Measurements from ENCODE around the gene KIF18B. TPM values are rescaled to one million over a fixed set of nuclear protein-coding genes. Genes with fewer than 3 reads are reported as not detected.

Gene KIF18B
- total and polyA plus RNA-seq, 2 of the 8 experiments (the other 6 are each of a cell fraction or from before 2014, with no cell fraction given): 39.0 to 59.4 TPM

DNA sequence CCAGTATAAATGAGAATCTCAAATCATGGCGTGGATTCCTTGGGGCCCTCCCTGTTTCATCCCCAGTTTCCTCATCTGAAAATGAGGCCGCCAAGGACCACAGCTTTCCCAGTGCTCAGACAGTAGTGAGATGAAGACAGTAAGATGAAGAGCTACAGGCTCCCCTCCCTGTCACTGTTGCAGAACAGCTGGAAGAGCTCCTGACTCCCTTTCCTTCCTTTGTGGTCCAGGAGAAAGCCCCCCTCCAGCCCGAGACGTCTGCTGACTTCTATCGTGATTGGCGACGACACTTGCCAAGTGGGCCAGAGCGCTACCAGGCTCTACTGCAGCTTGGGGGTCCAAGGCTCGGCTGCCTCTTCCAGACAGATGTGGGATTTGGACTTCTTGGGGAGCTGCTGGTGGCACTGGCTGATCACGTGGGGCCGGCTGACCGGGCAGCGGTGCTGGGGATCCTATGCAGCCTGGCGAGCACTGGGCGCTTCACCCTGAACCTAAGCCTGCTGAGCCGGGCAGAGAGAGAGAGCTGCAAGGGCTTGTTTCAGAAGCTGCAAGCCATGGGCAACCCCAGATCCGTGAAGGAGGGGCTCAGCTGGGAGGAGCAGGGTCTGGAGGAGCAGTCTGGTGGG is 45.3 kb downstream of the KIF18B start (continued):
- TF ChIP-seq, protein P1, sequence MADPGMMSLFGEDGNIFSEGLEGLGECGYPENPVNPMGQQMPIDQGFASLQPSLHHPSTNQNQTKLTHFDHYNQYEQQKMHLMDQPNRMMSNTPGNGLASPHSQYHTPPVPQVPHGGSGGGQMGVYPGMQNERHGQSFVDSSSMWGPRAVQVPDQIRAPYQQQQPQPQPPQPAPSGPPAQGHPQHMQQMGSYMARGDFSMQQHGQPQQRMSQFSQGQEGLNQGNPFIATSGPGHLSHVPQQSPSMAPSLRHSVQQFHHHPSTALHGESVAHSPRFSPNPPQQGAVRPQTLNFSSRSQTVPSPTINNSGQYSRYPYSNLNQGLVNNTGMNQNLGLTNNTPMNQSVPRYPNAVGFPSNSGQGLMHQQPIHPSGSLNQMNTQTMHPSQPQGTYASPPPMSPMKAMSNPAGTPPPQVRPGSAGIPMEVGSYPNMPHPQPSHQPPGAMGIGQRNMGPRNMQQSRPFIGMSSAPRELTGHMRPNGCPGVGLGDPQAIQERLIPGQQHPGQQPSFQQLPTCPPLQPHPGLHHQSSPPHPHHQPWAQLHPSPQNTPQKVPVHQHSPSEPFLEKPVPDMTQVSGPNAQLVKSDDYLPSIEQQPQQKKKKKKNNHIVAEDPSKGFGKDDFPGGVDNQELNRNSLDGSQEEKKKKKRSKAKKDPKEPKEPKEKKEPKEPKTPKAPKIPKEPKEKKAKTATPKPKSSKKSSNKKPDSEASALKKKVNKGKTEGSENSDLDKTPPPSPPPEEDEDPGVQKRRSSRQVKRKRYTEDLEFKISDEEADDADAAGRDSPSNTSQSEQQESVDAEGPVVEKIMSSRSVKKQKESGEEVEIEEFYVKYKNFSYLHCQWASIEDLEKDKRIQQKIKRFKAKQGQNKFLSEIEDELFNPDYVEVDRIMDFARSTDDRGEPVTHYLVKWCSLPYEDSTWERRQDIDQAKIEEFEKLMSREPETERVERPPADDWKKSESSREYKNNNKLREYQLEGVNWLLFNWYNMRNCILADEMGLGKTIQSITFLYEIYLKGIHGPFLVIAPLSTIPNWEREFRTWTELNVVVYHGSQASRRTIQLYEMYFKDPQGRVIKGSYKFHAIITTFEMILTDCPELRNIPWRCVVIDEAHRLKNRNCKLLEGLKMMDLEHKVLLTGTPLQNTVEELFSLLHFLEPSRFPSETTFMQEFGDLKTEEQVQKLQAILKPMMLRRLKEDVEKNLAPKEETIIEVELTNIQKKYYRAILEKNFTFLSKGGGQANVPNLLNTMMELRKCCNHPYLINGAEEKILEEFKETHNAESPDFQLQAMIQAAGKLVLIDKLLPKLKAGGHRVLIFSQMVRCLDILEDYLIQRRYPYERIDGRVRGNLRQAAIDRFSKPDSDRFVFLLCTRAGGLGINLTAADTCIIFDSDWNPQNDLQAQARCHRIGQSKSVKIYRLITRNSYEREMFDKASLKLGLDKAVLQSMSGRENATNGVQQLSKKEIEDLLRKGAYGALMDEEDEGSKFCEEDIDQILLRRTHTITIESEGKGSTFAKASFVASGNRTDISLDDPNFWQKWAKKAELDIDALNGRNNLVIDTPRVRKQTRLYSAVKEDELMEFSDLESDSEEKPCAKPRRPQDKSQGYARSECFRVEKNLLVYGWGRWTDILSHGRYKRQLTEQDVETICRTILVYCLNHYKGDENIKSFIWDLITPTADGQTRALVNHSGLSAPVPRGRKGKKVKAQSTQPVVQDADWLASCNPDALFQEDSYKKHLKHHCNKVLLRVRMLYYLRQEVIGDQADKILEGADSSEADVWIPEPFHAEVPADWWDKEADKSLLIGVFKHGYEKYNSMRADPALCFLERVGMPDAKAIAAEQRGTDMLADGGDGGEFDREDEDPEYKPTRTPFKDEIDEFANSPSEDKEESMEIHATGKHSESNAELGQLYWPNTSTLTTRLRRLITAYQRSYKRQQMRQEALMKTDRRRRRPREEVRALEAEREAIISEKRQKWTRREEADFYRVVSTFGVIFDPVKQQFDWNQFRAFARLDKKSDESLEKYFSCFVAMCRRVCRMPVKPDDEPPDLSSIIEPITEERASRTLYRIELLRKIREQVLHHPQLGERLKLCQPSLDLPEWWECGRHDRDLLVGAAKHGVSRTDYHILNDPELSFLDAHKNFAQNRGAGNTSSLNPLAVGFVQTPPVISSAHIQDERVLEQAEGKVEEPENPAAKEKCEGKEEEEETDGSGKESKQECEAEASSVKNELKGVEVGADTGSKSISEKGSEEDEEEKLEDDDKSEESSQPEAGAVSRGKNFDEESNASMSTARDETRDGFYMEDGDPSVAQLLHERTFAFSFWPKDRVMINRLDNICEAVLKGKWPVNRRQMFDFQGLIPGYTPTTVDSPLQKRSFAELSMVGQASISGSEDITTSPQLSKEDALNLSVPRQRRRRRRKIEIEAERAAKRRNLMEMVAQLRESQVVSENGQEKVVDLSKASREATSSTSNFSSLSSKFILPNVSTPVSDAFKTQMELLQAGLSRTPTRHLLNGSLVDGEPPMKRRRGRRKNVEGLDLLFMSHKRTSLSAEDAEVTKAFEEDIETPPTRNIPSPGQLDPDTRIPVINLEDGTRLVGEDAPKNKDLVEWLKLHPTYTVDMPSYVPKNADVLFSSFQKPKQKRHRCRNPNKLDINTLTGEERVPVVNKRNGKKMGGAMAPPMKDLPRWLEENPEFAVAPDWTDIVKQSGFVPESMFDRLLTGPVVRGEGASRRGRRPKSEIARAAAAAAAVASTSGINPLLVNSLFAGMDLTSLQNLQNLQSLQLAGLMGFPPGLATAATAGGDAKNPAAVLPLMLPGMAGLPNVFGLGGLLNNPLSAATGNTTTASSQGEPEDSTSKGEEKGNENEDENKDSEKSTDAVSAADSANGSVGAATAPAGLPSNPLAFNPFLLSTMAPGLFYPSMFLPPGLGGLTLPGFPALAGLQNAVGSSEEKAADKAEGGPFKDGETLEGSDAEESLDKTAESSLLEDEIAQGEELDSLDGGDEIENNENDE (IDR thresholded peaks at IDR 0.05; ENCODE audit: insufficient replicate concordance, low read length): no peak
- TF ChIP-seq, protein P2, sequence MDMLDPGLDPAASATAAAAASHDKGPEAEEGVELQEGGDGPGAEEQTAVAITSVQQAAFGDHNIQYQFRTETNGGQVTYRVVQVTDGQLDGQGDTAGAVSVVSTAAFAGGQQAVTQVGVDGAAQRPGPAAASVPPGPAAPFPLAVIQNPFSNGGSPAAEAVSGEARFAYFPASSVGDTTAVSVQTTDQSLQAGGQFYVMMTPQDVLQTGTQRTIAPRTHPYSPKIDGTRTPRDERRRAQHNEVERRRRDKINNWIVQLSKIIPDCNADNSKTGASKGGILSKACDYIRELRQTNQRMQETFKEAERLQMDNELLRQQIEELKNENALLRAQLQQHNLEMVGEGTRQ (IDR thresholded peaks at IDR 0.05; ENCODE audit: low read length): no peak
- TF ChIP-seq CBX8 (IDR thresholded peaks at IDR 0.05; ENCODE audit: borderline replicate concordance, low read depth, low read length): no peak
